ENCODE data around the gene TBX15.

GRCh38 chr1:118923319-118923718, 64.8 kb downstream of the TBX15 start:
- TF ChIP-seq CTCF (IDR thresholded peaks at IDR 0.05; ENCODE audit: low read length), result no peak
- no peak for TF ChIP-seq EZH2 (optimal IDR thresholded peaks at IDR 0.05; ENCODE audit: low read depth, low read length)
- TF ChIP-seq EZH2phosphoT487 (IDR thresholded peaks at IDR 0.05; ENCODE audit: low read length), result no peak
